GM23338 (cell line): ENCODE measurements around the gene TBC1D17. TPM values are rescaled to one million over a fixed set of nuclear protein-coding genes. Genes with fewer than 3 reads are reported as not detected.
A peak's percentile ranks its signal among the peaks of the same experiment; 100 is the strongest.

Experiments
- ATAC-seq: fragments of 200-7000 bp; cut with Tn5 transposase; 3 replicates; pipeline ENCODE4 v1.9.1; 2020
- DNase-seq: peaks from one replicate; pipeline ENCODE4 v3.0.0-alpha.2; 2015; ENCODE audit warnings: low spot score
- H2AFZ ChIP-seq: fragments of 200-600 bp; sonication (generic); 2 replicates; pipeline ENCODE4 v1.8.0; 2016; ENCODE audit warnings: antibody characterized with exemption, mild to moderate bottlenecking, moderate library complexity
- H3F3A ChIP-seq: fragments of 200-600 bp; sonication (generic); replicated peaks from 2 replicates; pipeline ENCODE4 v1.8.0; 2017; ENCODE audit warnings: antibody characterized with exemption, mixed run types, low read depth
- H3K27ac ChIP-seq: fragments of 200-600 bp; sonication (generic); 2 replicates; pipeline ENCODE4 v1.6.1; 2016; ENCODE audit warnings: low read depth
- H3K27me3 ChIP-seq: fragments of 200-600 bp; sonication (generic); 2 replicates; pipeline ENCODE4 v1.8.0; 2016; ENCODE audit warnings: mild to moderate bottlenecking, mixed run types, moderate library complexity; ENCODE audit not compliant: insufficient read depth
- H3K36me3 ChIP-seq: fragments of 200-600 bp; sonication (generic); 2 replicates; pipeline ENCODE4 v1.8.0; 2016; ENCODE audit warnings: mild to moderate bottlenecking; ENCODE audit not compliant: insufficient read depth
- H3K4me1 ChIP-seq: fragments of 200-600 bp; sonication (generic); 2 replicates; pipeline ENCODE4 v1.8.0; 2016; ENCODE audit warnings: mild to moderate bottlenecking, moderate library complexity; ENCODE audit not compliant: insufficient read depth
- H3K4me2 ChIP-seq: fragments of 200-600 bp; sonication (generic); 2 replicates; pipeline ENCODE4 v1.7.1; 2017; ENCODE audit warnings: mixed run types
- H3K4me3 ChIP-seq: fragments of 200-600 bp; sonication (generic); 2 replicates; pipeline ENCODE4 v1.6.1; 2016; ENCODE audit warnings: mixed run types
- H3K79me2 ChIP-seq: fragments of 200-600 bp; sonication (generic); replicated peaks from 2 replicates; pipeline ENCODE4 v1.8.0; 2017; ENCODE audit warnings: mild to moderate bottlenecking; ENCODE audit not compliant: insufficient read depth
- H3K9me2 ChIP-seq: fragments of 200-600 bp; sonication (generic); 2 replicates; pipeline ENCODE4 v1.8.0; 2017; ENCODE audit not compliant: insufficient read depth
- H4K20me1 ChIP-seq: fragments of 200-600 bp; sonication (generic); replicated peaks from 2 replicates; pipeline ENCODE4 v1.8.0; 2017; ENCODE audit warnings: mild to moderate bottlenecking; ENCODE audit not compliant: insufficient read depth
- H3K27ac Mint-ChIP-seq: 2 replicates; pipeline ENCODE4 v1.8.0; 2020; ENCODE audit warnings: inconsistent platforms, mild to moderate bottlenecking, moderate library complexity, mixed read lengths
- H3K27me3 Mint-ChIP-seq: 3 replicates; pipeline ENCODE4 v1.8.0; 2022; ENCODE audit warnings: low read depth, mild to moderate bottlenecking, moderate library complexity, mixed read lengths, inconsistent platforms; ENCODE audit not compliant: insufficient read depth, poor library complexity
- H3K36me3 Mint-ChIP-seq: 3 replicates; pipeline ENCODE4 v1.8.0; 2021; ENCODE audit warnings: low read depth, mild to moderate bottlenecking, inconsistent platforms, moderate library complexity, mixed read lengths
- H3K4me1 Mint-ChIP-seq: 3 replicates; pipeline ENCODE4 v1.8.0; 2020; ENCODE audit warnings: mild to moderate bottlenecking, inconsistent platforms, mixed read lengths
- H3K4me3 Mint-ChIP-seq: 3 replicates; pipeline ENCODE4 v1.8.0; 2021; ENCODE audit warnings: moderate library complexity, mild to moderate bottlenecking, inconsistent platforms, mixed read lengths
- H3K9me3 Mint-ChIP-seq: 3 replicates; pipeline ENCODE4 v1.8.0; 2020; ENCODE audit warnings: moderate library complexity, mild to moderate bottlenecking, inconsistent platforms, mixed read lengths
- CREB1 ChIP-seq: fragments of 250-450 bp; sonication (Bioruptor Pico); IDR thresholded peaks from 2 replicates; pipeline ENCODE4 v1.5.0; 2020; ENCODE audit warnings: low read depth, mild to moderate bottlenecking, moderate library complexity
- POLR2AphosphoS5 ChIP-seq: IDR thresholded peaks from 2 replicates; pipeline ENCODE4 v1.6.1; 2016; ENCODE audit warnings: antibody characterized with exemption, low read depth
- REST ChIP-seq: IDR thresholded peaks from one replicate; pipeline ENCODE4 v1.6.1; 2018; ENCODE audit warnings: antibody characterized with exemption; ENCODE audit not compliant: unreplicated experiment
- STAT1 ChIP-seq: IDR thresholded peaks from one replicate; pipeline ENCODE4 v1.6.1; 2016; ENCODE audit warnings: antibody characterized with exemption; ENCODE audit not compliant: unreplicated experiment
- ZNF331 ChIP-seq: fragments of 250-450 bp; sonication (Bioruptor Pico); IDR thresholded peaks from 2 replicates; pipeline ENCODE4 v1.5.0; 2020; ENCODE audit warnings: low read depth, mild to moderate bottlenecking, moderate library complexity
- polyA plus RNA-seq: library from polyadenylated mRNA; unstranded; fragments of >200 nt; fragmentation: Nextera tagmentation; extraction: Ambion mirVana; gene quantifications from 2 replicates; pipeline ENCODE4 v1.2.1, GENCODE V29; 2016
- total RNA-seq: library from RNA; depleted of rRNA; stranded (reverse); fragments of >200 nt; shearing (Covaris generic); gene quantifications from 2 replicates; pipeline ENCODE4 v1.2.3, GENCODE V29; 2014
- TF ChIP-seq, protein P1 (sequence below), 2 experiments: fragments of 200-600 bp in 1 of 2; sonication (generic) in 1 of 2; conservative IDR thresholded peaks; 2 replicates each; pipeline versions ENCODE4 v1.5.1 to v1.6.1; 2016 to 2017; ENCODE audit warnings: antibody characterized with exemption in 2 of 2, low read depth in 2 of 2, mild to moderate bottlenecking in 2 of 2, moderate library complexity in 1 of 2

TBC1D17 gene
- total and polyA plus RNA-seq, 2 experiments from 2014 or later, result 19.3 to 43.1 TPM

DNA sequence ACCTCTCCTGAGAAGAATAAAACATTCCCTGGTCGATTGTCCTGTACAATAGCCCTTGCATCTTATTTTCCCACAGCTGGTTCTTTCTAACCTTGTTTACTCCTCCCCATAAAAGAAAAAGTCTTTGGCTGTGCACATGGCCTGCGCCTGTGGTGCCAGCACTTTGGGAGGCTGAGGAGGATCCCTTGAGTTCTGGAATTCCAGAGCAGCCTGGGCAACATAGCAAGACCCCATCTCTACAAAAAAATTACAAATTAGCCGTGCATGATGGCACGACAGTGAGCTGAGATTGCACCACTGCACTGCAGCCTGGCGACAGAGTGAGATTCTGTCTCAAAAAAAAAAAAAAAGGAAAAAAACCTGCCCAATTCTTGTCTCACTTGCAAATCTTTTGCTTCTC, 59.0 kb downstream of the TBC1D17 start:
- peaks cover 4% of the 10 kb centered on the region; the same call in 1 of the 2 replicates for H3K79me2 ChIP-seq
- no peaks in the 10 kb centered on the region for H3K27me3 ChIP-seq
- Mint-ChIP-seq H3K9me3 (peaks cover 3% of the 10 kb centered on the region; the same call in 2 of the 3 replicates), H3K27ac (no peak overlapping the region), H3K4me3 (no peak overlapping the region), H3K27me3 (peaks cover 9% of the 10 kb centered on the region), H3K36me3 (peaks cover 16% of the 10 kb centered on the region), H3K4me1 (peaks cover 4% of the 10 kb centered on the region; the same call in 2 of the 3 replicates)
- TF ChIP-seq REST (no peak), STAT1 (no peak), CREB1 (CRISPR knock-in tag) (no peak), POLR2AphosphoS5 (no peak)
- TF ChIP-seq, protein P1, sequence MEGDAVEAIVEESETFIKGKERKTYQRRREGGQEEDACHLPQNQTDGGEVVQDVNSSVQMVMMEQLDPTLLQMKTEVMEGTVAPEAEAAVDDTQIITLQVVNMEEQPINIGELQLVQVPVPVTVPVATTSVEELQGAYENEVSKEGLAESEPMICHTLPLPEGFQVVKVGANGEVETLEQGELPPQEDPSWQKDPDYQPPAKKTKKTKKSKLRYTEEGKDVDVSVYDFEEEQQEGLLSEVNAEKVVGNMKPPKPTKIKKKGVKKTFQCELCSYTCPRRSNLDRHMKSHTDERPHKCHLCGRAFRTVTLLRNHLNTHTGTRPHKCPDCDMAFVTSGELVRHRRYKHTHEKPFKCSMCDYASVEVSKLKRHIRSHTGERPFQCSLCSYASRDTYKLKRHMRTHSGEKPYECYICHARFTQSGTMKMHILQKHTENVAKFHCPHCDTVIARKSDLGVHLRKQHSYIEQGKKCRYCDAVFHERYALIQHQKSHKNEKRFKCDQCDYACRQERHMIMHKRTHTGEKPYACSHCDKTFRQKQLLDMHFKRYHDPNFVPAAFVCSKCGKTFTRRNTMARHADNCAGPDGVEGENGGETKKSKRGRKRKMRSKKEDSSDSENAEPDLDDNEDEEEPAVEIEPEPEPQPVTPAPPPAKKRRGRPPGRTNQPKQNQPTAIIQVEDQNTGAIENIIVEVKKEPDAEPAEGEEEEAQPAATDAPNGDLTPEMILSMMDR (conservative IDR thresholded peaks at IDR 0.05; ENCODE audit: low read depth in 2 of 2), result no peak
- no peak overlapping the region for H2AFZ ChIP-seq
- no peak overlapping the region for H3K4me3 ChIP-seq
- H3K4me1 ChIP-seq, result no peaks in the 10 kb centered on the region; the same call in 1 of the 2 replicates
- H3K27ac ChIP-seq, result no peak overlapping the region
- no peak overlapping the region for H3K4me2 ChIP-seq
- no peaks in the 10 kb centered on the region for H4K20me1 ChIP-seq
- ATAC-seq, result no peak
- no peaks in the 10 kb centered on the region for H3K9me2 ChIP-seq
- no peak for DNase-seq
- H3K36me3 ChIP-seq, result no peaks in the 10 kb centered on the region
- H3F3A ChIP-seq, result 0 out of 2 replicates have a peak, but pooled peaks cover 4% of the 10 kb centered on the region

- Histone ChIP-seq H3K4me3 (peak overlapping the region; percentile 49), H3F3A (0 out of 2 replicates have a peak, but pooled peaks cover 4% of the 10 kb centered on the region), H2AFZ (peak overlapping the region; percentile 61; the same call in 1 of the 2 replicates), H3K4me1 (no peaks in the 10 kb centered on the region; the same call in 1 of the 2 replicates), H3K9me2 (no peaks in the 10 kb centered on the region), H3K4me2 (peak overlapping the region; percentile 79), H4K20me1 (no peaks in the 10 kb centered on the region), H3K36me3 (no peaks in the 10 kb centered on the region), H3K27ac (no peak overlapping the region), H3K79me2 (no peaks in the 10 kb centered on the region), H3K27me3 (no peaks in the 10 kb centered on the region)
- H3K36me3 Mint-ChIP-seq, result peaks cover 9% of the 10 kb centered on the region
- no peaks in the 10 kb centered on the region for H3K4me1 Mint-ChIP-seq
- peaks cover 11% of the 10 kb centered on the region for H3K27me3 Mint-ChIP-seq
- ATAC-seq (peak; percentile 90), DNase-seq (peak; percentile 94)
- no peak overlapping the region for H3K27ac Mint-ChIP-seq
- no peak overlapping the region for H3K4me3 Mint-ChIP-seq
- H3K9me3 Mint-ChIP-seq, result no peaks in the 10 kb centered on the region
- TF ChIP-seq ZNF331, result no peak
- TF ChIP-seq, protein P1 (conservative IDR thresholded peaks at IDR 0.05; ENCODE audit: low read depth in 2 of 2), result peak; percentile 98 to 99
These were observed 60.4 kb downstream of the TBC1D17 start for GRCh38 chr19:49937750-49938381.
